Activated naive CD8-positive, alpha-beta T cell treated with anti-CD3 and anti-CD28 coated beads, Interleukin-2, amount 10 ng/mL, durations not matched to agents 7 days and 5 days (primary cell): ENCODE data around the gene FAM110C. TPM values are rescaled to one million over a fixed set of nuclear protein-coding genes. Genes with fewer than 3 reads are reported as not detected.
A peak's percentile ranks its signal among the peaks of the same experiment; 100 is the strongest.

Experiments used
- ATAC-seq: fragments of 150-1000 bp; cut with Tn5 transposase; one replicate; pipeline ENCODE4 v1.10.0; 2021; ENCODE audit warnings: low read depth, moderate library complexity
- POLR2A ChIA-PET: fragments of 350-600 bp; sonication (Branson Sonifier 250); formaldehyde crosslinking; loops from one replicate; lab custom pipeline; 2021; ENCODE audit warnings: antibody characterized with exemption; lab: Charles Lee
- DNase-seq: peaks from one replicate; pipeline ENCODE4 v3.0.0; 2021
- H3K27ac Mint-ChIP-seq: one replicate; pipeline ENCODE4 v1.8.0; 2022; ENCODE audit warnings: mild to moderate bottlenecking, mixed read lengths
- H3K27me3 Mint-ChIP-seq: one replicate; pipeline ENCODE4 v1.8.0; 2022; ENCODE audit warnings: mild to moderate bottlenecking, moderate library complexity, mixed read lengths
- H3K36me3 Mint-ChIP-seq: one replicate; pipeline ENCODE4 v1.8.0; 2021; ENCODE audit warnings: mild to moderate bottlenecking, mixed read lengths
- H3K4me1 Mint-ChIP-seq: one replicate; pipeline ENCODE4 v1.8.0; 2021; ENCODE audit warnings: mixed read lengths
- H3K4me3 Mint-ChIP-seq: one replicate; pipeline ENCODE4 v1.8.0; 2022; ENCODE audit warnings: mild to moderate bottlenecking, moderate library complexity, mixed read lengths
- H3K9me3 Mint-ChIP-seq: one replicate; pipeline ENCODE4 v1.8.0; 2021; ENCODE audit warnings: mixed read lengths
- total RNA-seq, 2 experiments: library from RNA; stranded (reverse); gene quantifications; one replicate each; pipeline ENCODE4 v1.2.3, GENCODE V29; 2021

FAM110C gene
- total RNA-seq, 2 experiments from 2014 or later = 0.68 to 0.69 TPM

GRCh38 chr2:55587-56448, 9.5 kb upstream of the FAM110C start:
- Mint-ChIP-seq H3K27ac (no peak overlapping the region), H3K9me3 (peaks cover 12% of the 10 kb centered on the region), H3K4me3 (no peak overlapping the region), H3K27me3 (peaks cover 5% of the 10 kb centered on the region), H3K36me3 (peaks cover 1% of the 10 kb centered on the region), H3K4me1 (no peaks in the 10 kb centered on the region)
- DNase-seq = no peak
- no peak for ATAC-seq
- POLR2A ChIA-PET = no interaction called here

GRCh38 chr2:51613-52012, 5.3 kb upstream of the FAM110C start:
- POLR2A ChIA-PET = no interaction called here
- no peak for ATAC-seq
- no peak overlapping the region for H3K4me3 Mint-ChIP-seq
- DNase-seq = no peak
- peaks cover 1% of the 10 kb centered on the region for H3K36me3 Mint-ChIP-seq
- no peak overlapping the region for H3K27ac Mint-ChIP-seq
- H3K4me1 Mint-ChIP-seq = peaks cover 3% of the 10 kb centered on the region
- peaks cover 8% of the 10 kb centered on the region for H3K9me3 Mint-ChIP-seq
- H3K27me3 Mint-ChIP-seq = peaks cover 43% of the 10 kb centered on the region

DNA sequence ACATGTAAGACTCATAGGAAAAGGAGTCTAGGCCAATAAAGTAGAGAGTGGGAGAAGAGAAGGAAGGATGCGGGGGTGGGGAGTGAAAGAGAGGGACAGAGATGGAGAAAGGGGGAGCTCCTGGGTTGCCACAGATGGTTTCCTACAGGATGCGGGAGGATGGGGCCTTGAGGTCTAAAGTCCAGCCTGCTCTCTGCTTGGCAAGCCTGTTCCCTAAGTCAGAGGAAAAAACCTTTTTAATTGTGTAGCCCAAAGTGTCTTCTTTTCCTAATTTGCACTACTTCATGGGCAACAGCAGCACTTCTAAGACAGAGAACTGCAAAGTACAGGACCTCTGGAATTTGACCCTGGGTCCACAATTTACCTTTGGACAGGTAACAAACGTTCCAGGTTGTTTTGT, 1.4 kb upstream of the FAM110C start:
- Mint-ChIP-seq H3K36me3 (no peaks in the 10 kb centered on the region), H3K27ac (no peak overlapping the region), H3K9me3 (peaks cover 2% of the 10 kb centered on the region), H3K4me3 (no peak overlapping the region), H3K27me3 (peaks cover 61% of the 10 kb centered on the region), H3K4me1 (peaks cover 6% of the 10 kb centered on the region)
- POLR2A ChIA-PET = no interaction called here
- no peak for DNase-seq
- ATAC-seq = no peak

DNA sequence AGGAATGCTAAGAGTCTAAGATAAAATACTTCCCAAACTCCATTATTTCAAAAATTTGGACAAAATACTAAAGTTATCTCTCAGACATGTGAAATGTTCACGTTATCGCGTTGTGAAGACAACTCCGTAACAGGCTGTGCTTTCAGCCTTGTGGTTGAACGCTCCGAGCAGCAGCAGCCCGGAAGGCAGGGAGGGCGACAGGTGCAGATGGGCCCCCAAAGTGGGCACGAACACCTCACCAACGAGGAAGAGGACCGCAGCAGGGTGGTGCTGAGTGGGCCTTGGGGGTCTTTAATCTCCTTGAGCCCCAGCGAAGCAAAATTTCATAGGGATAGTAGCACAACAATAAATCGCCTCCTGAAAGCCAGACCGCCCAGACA, 1.0 kb upstream of the FAM110C start:
- POLR2A ChIA-PET = no interaction called here
- DNase-seq (no peak), ATAC-seq (no peak)
- peaks cover 64% of the 10 kb centered on the region for H3K27me3 Mint-ChIP-seq
- no peaks in the 10 kb centered on the region for H3K36me3 Mint-ChIP-seq
- peaks cover 6% of the 10 kb centered on the region for H3K4me1 Mint-ChIP-seq
- peaks cover 2% of the 10 kb centered on the region for H3K9me3 Mint-ChIP-seq
- H3K4me3 Mint-ChIP-seq = no peak overlapping the region
- no peak overlapping the region for H3K27ac Mint-ChIP-seq

DNA sequence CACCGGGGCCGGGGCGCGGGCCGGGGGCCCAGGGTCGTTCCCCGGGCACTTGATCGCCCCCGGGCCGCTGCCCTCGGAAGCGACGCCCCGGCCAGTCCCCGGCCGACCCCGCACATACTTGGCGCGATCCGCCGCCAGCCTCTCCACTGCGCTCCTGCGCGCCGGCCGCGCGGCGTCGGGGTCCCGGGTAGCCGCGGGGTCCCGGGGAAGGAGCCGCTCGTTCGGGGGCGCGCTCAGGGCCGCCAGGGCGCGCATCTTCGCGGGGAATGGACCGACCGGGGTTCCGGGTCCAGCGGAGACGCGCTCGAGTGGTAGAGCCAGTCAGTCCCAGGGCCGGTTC, 204 bp downstream of the FAM110C start:
- Mint-ChIP-seq H3K4me3 (no peak overlapping the region), H3K27me3 (peaks cover 69% of the 10 kb centered on the region), H3K36me3 (no peaks in the 10 kb centered on the region), H3K27ac (no peak overlapping the region), H3K9me3 (peaks cover 2% of the 10 kb centered on the region), H3K4me1 (peaks cover 6% of the 10 kb centered on the region)
- DNase-seq = peak; percentile 40
- ATAC-seq = no peak
- POLR2A ChIA-PET = interaction anchor here (0.6 kb wide), 1 partner anchor 13 kb away, joined by 3 read pairs; no protein-coding TSS in a partner anchor

DNA sequence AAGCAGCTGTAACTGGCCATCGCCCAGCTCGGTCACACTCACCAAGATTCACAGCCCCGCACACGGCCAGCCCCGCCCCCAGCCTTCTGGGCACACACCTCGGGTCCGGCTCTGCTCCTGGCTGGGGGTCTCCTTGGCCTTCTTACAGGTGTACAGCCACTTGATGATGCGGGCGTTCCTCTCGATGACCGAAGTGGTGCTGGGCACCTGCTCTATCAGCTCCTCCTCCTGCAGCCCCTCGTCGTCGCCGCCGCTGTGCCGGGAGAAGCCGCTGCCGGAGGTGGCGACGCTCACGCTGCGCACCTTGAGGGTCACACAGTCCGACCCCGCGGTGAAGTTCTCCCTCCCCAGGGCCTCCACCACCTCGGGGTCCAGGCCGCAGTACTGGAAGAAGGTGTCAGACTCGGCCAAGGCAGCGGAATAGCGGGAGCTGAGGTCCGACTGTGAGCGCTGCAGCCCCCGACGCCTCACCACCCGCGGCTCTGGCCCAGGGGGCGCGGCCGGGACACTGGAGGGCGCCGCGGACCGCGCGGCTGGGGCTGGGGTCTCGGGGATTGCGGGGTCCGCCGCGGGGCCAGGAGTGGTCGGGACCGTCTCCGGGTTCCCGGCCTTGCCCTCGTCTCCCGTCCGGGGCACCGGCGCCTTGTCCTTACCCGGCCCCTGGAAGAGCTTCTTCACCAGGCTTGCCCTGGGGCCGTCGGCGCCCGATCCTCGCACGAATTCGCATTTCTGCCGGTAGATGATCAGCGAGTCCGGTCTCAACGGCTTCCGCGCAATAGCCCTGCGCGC, 769 bp downstream of the FAM110C start:
- Mint-ChIP-seq H3K4me3 (peak overlapping the region; percentile 49), H3K9me3 (peaks cover 2% of the 10 kb centered on the region), H3K27me3 (peaks cover 67% of the 10 kb centered on the region), H3K36me3 (peaks cover under 1% of the 10 kb centered on the region), H3K27ac (no peak overlapping the region), H3K4me1 (peaks cover 6% of the 10 kb centered on the region)
- POLR2A ChIA-PET = interaction anchor here (0.6 kb wide), 1 partner anchor 12 kb away, joined by 3 read pairs; no protein-coding TSS in a partner anchor
- DNase-seq (peak; percentile 36), ATAC-seq (peak; percentile 12)

DNA sequence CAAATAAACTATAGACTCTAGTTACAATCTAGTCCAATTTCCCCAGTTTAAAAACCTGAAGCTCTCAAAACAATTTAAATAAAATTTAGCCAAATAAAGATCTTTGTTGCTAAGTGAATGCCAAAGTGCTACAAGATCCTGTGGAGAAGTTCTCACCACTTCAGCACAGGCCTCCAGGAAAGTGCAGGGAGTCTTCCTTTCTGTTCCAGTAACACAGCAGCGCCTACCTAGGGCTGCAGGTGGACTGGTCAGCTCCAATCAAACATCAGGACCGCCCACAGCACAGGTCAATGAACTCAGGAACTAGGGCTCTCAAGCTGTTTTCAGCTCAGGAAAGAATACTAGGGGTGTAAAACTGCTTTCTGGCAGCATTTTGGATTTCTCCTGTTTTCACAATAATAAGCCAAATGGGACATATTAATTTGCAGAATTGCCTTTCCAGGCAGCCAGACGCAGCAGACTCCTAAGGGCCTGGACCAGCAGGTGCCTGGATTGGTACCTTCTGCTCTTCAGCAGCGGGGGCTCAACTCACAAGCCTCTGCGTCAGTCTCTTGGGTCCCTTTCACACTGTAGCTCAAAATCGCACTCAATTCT, 1.5 kb downstream of the FAM110C start:
- Mint-ChIP-seq H3K27ac (no peak overlapping the region), H3K36me3 (peaks cover 2% of the 10 kb centered on the region), H3K27me3 (peaks cover 66% of the 10 kb centered on the region), H3K4me1 (peaks cover 6% of the 10 kb centered on the region), H3K9me3 (peaks cover 2% of the 10 kb centered on the region), H3K4me3 (peak overlapping the region; percentile 9)
- DNase-seq (no peak), ATAC-seq (no peak)
- POLR2A ChIA-PET = no interaction called here

- DNase-seq (no peak), ATAC-seq (no peak)
- Mint-ChIP-seq H3K4me1 (peaks cover 6% of the 10 kb centered on the region), H3K36me3 (peaks cover 2% of the 10 kb centered on the region), H3K9me3 (no peaks in the 10 kb centered on the region), H3K27me3 (peaks cover 58% of the 10 kb centered on the region), H3K4me3 (no peak overlapping the region), H3K27ac (no peak overlapping the region)
- POLR2A ChIA-PET = no interaction called here
Observed at GRCh38 chr2:42788-43187, 3.5 kb downstream of the FAM110C start.

DNA sequence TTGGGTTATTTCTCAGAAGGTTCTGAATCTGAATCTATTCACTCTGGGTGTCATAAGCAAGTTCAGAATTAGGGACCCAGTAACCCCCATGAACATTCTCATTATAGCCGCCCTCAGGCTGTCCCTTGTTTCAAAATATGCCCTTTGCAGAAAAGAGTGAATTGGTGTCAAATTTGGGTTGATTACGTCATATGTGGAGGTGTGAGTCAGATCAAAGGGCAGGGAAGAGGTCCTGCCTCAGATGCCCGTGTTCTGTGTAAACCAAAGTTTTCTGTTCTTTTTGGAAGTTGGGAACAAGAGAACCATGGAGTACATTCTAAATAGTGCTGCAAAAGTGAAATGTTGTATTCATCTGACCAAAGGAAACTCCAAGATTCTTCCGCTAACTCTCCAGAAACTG, 5.8 kb downstream of the FAM110C start:
- H3K4me3 Mint-ChIP-seq = no peak overlapping the region
- POLR2A ChIA-PET = no interaction called here
- peaks cover 2% of the 10 kb centered on the region for H3K36me3 Mint-ChIP-seq
- DNase-seq (no peak), ATAC-seq (no peak)
- no peaks in the 10 kb centered on the region for H3K9me3 Mint-ChIP-seq
- peaks cover 3% of the 10 kb centered on the region for H3K4me1 Mint-ChIP-seq
- peaks cover 46% of the 10 kb centered on the region for H3K27me3 Mint-ChIP-seq
- no peak overlapping the region for H3K27ac Mint-ChIP-seq

DNA sequence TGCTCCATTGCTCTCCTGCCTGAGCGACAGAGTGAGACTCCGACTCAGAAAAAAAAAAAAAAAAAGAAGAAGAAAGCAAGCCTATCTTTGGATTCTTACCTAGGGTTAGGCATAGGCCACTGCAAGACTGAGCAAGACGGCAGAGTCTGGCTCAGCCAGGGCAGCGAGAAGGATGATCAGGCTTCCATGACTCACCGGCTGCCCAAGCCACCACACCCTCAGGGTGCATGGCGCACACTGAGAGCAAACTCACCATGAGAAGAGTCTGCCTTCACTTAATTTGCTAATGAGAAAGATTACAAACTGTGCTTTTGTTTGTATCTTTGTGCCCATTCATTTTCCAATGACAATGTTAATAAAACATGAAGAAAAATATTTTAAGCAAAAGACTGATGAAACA, 8.2 kb downstream of the FAM110C start:
- H3K4me1 Mint-ChIP-seq = peaks cover 12% of the 10 kb centered on the region
- no peak overlapping the region for H3K27ac Mint-ChIP-seq
- no peak for ATAC-seq
- POLR2A ChIA-PET = no interaction called here
- H3K9me3 Mint-ChIP-seq = peaks cover 2% of the 10 kb centered on the region
- no peak for DNase-seq
- no peak overlapping the region for H3K4me3 Mint-ChIP-seq
- H3K27me3 Mint-ChIP-seq = peaks cover 26% of the 10 kb centered on the region
- H3K36me3 Mint-ChIP-seq = peaks cover 2% of the 10 kb centered on the region

DNA sequence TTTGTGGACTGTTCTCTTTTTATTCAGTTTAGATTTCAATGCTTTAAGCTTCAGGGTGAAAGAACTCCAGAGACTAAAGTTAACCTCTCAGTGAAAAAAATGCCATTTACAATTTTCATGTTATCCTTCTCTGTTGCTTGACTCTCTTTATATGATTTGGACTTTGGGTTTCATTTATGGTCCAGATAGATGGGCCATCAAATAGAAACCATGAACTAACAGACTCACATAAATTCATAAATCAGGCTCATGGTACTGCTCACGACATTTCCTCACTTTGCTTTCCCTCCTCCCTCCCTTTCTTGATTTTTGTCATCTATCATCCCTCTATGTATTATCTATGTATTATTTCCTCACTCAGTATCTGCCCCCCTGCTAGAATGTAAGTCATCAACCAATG, 10.0 kb downstream of the FAM110C start:
- DNase-seq = no peak
- H3K4me3 Mint-ChIP-seq = no peak overlapping the region
- peaks cover 2% of the 10 kb centered on the region for H3K36me3 Mint-ChIP-seq
- no peak overlapping the region for H3K27ac Mint-ChIP-seq
- H3K9me3 Mint-ChIP-seq = peaks cover 4% of the 10 kb centered on the region
- POLR2A ChIA-PET = no interaction called here
- H3K4me1 Mint-ChIP-seq = peaks cover 14% of the 10 kb centered on the region
- H3K27me3 Mint-ChIP-seq = peaks cover 16% of the 10 kb centered on the region
- ATAC-seq = no peak

GRCh38 chr2:35852-36251, 10.5 kb downstream of the FAM110C start:
- Mint-ChIP-seq H3K4me1 (peaks cover 14% of the 10 kb centered on the region), H3K27me3 (peaks cover 16% of the 10 kb centered on the region)
- POLR2A ChIA-PET = no interaction called here

DNA sequence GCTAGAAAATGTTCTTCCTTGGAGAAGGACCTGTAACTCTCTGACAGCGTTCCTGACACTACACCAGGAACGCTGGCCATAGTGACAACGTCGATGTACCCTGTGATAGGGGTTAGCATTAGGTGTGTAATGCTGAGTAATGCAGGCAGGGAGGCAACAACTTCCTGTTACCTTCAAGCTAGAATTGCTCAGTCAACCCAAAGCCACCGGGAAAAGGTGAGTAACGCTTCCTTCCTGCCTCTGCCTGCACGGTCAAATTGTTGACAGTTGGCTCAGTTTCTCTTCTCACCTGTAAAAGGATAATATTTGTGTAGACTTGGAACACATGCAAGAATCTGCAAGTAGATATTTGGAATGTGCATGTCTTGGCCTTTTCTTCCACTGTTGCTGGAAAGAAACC, 12.7 kb downstream of the FAM110C start:
- H3K27ac Mint-ChIP-seq = peak overlapping the region; percentile 74
- POLR2A ChIA-PET = interaction anchor here (1.0 kb wide), 1 partner anchor 12 kb away, joined by 3 read pairs; the partner anchor contains the start of gene FAM110C
- DNase-seq (no peak), ATAC-seq (peak; percentile 85)
- H3K9me3 Mint-ChIP-seq = peaks cover 4% of the 10 kb centered on the region
- no peaks in the 10 kb centered on the region for H3K36me3 Mint-ChIP-seq
- H3K4me3 Mint-ChIP-seq = peak overlapping the region; percentile 63
- H3K27me3 Mint-ChIP-seq = peaks cover 7% of the 10 kb centered on the region
- peaks cover 21% of the 10 kb centered on the region for H3K4me1 Mint-ChIP-seq

More at GRCh38 chr2:35852-36251, 10.5 kb downstream of the FAM110C start:
- H3K36me3 Mint-ChIP-seq = peaks cover 2% of the 10 kb centered on the region
- H3K9me3 Mint-ChIP-seq = peaks cover 4% of the 10 kb centered on the region
- no peak for ATAC-seq
- no peak overlapping the region for H3K27ac Mint-ChIP-seq
- DNase-seq = no peak
- H3K4me3 Mint-ChIP-seq = no peak overlapping the region
